ENCODE results near the gene MYPOP. TPM values are rescaled to one million over a fixed set of nuclear protein-coding genes. Genes with fewer than 3 reads are reported as not detected.

Gene MYPOP
- total and polyA plus RNA-seq, 10 of the 15 experiments (the other 5 are each of a cell fraction or from before 2014, with no cell fraction given), result 0.47 to 9.4 (median 1.4) TPM

DNA sequence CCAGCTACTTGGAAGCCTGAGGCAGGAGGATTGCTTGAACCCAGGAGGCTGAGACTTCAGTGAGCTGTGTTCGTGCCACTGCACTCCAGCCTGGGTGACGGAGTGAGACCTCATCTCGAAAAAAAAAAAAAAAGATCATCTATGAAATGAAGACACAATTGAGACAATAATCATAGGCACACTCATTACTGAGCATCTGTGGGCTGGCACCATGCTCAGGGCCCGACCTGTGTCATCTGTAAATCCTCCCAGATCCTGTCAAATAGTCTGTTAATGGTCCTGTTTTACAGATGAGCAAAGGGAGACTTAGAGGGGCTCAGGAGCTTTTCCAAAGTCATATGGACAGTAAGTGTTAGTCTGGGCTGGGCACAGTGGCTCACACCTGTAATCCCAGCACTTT is 16.3 kb upstream of the MYPOP start (continued):
- TF ChIP-seq MTA3 (IDR thresholded peaks at IDR 0.05; ENCODE audit: borderline replicate concordance, low read length) (no peak), EED (IDR thresholded peaks at IDR 0.05; ENCODE audit: low read depth) (no peak)

DNA sequence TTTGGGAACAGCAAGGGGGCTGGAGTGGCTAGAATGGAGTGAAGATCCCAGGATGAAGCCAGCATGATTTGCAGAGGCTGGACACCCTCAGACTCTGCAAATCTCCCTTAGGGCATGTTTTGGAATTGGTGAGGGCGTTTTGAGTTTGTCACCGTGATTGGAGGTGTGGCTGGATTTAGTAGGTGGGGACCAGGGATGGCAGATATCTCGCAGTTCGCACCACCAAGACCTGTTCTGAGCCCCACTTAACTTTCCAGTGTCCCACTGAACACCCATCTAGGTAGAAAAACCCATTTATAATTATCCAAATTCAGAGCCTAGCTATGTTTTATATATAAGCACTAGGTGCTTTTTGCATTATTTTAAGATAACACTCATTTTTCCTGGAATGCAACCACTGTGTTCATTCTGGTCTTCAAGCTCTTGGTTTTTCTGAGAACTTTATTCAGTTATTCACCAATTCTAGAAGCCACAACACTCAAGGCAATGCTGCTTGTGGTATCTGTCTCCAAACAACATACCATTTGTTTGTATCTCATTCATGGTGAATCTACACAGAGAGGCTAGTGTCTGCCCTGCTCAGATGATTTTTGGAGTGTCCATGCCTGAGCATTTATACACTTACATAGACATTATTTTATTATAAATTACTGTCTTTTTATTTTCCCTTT is 15.1 kb upstream of the MYPOP start:
- H3K9me3 ChIP-seq (replicated peaks; ENCODE audit: control insufficient read depth, insufficient read depth, low read length), result no peaks in the 10 kb centered on the region
- in situ Hi-C loops (cut with MboI) (no loop called here), intact Hi-C loops (cut with micrococcal nuclease; ENCODE audit: unreplicated experiment) (no loop called here)
- no peaks in the 10 kb centered on the region for H3K79me2 ChIP-seq (ENCODE audit: control insufficient read depth, insufficient read depth, low read length)
- no peaks in the 10 kb centered on the region for H3K36me3 ChIP-seq (ENCODE audit: control insufficient read depth in 2 of 2, insufficient read depth in 2 of 2, low read length in 1 of 2)
- no peaks in the 10 kb centered on the region for H3K4me1 ChIP-seq (ENCODE audit: control insufficient read depth, insufficient read depth, low read length)
- H3K9ac ChIP-seq (ENCODE audit: control insufficient read depth, insufficient read depth, low read length), result no peak overlapping the region
- POLR2A ChIA-PET, result interaction anchor here (0.7 kb wide), 2 partner anchors 56 to 83 kb away, joined by 3 to 5 read pairs; no protein-coding TSS in a partner anchor
- 7% methylated on average over 4 of the region's 4 CpGs for WGBS (ENCODE audit: insufficient coverage, insufficient replicate concordance, low lambda C conversion rate, missing lambda C conversion rate)
- H3K27me3 ChIP-seq (replicated peaks in 1 of 2; ENCODE audit: control insufficient read depth in 2 of 2, insufficient read depth in 2 of 2, low read length in 1 of 2), result no peaks in the 10 kb centered on the region
- SMC1A ChIA-PET (ENCODE audit: uncharacterized antibody, unreplicated experiment), result interaction anchor here (0.7 to 1.4 kb wide), 2 partner anchors 15 to 796 kb away, joined by 3 to 4 read pairs; partner anchors contain the start of gene MYPOP
- no TSS peak for BruUV-seq (replicated peaks)
- H3K4me3 ChIP-seq, result no peak overlapping the region
- RAD21 ChIA-PET (ENCODE audit: unreplicated experiment), result no interaction called here
- H4K20me1 ChIP-seq (ENCODE audit: control insufficient read depth, insufficient read depth), result no peaks in the 10 kb centered on the region
- ATAC-seq, result no peak
- no peak overlapping the region for H3K27ac ChIP-seq (ENCODE audit: control insufficient read depth, insufficient read depth)
- FAIRE-seq, result no peak
- no peak overlapping the region for H3K4me2 ChIP-seq (ENCODE audit: control insufficient read depth, insufficient read depth)
- CTCF ChIA-PET, result interaction anchor here (0.6 to 1.1 kb wide), 2 partner anchors 15 to 1863 kb away, joined by 3 to 4 read pairs; partner anchors contain the start of gene MYPOP
- no peak for DNase-seq (ENCODE audit: low read depth, low spot score)
- H2AFZ ChIP-seq (ENCODE audit: control insufficient read depth, low read depth, low read length), result no peak overlapping the region
- TF ChIP-seq REST (IDR thresholded peaks at IDR 0.05; ENCODE audit: low read depth, low read length), result no peak
- no peak for TF ChIP-seq NR2F1 (conservative IDR thresholded peaks at IDR 0.05)
- no peak for TF ChIP-seq CREB1 (IDR thresholded peaks at IDR 0.05; ENCODE audit: low read depth)
- TF ChIP-seq HDGF (IDR thresholded peaks at IDR 0.05), result no peak
- no peak for TF ChIP-seq NKRF (conservative IDR thresholded peaks at IDR 0.05)
- TF ChIP-seq TCF12 (IDR thresholded peaks at IDR 0.05; ENCODE audit: low read depth, low read length), result no peak
- TF ChIP-seq, protein P1, sequence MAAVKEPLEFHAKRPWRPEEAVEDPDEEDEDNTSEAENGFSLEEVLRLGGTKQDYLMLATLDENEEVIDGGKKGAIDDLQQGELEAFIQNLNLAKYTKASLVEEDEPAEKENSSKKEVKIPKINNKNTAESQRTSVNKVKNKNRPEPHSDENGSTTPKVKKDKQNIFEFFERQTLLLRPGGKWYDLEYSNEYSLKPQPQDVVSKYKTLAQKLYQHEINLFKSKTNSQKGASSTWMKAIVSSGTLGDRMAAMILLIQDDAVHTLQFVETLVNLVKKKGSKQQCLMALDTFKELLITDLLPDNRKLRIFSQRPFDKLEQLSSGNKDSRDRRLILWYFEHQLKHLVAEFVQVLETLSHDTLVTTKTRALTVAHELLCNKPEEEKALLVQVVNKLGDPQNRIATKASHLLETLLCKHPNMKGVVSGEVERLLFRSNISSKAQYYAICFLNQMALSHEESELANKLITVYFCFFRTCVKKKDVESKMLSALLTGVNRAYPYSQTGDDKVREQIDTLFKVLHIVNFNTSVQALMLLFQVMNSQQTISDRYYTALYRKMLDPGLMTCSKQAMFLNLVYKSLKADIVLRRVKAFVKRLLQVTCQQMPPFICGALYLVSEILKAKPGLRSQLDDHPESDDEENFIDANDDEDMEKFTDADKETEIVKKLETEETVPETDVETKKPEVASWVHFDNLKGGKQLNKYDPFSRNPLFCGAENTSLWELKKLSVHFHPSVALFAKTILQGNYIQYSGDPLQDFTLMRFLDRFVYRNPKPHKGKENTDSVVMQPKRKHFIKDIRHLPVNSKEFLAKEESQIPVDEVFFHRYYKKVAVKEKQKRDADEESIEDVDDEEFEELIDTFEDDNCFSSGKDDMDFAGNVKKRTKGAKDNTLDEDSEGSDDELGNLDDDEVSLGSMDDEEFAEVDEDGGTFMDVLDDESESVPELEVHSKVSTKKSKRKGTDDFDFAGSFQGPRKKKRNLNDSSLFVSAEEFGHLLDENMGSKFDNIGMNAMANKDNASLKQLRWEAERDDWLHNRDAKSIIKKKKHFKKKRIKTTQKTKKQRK (IDR thresholded peaks at IDR 0.05; ENCODE audit: low read depth, low read length), result no peak
- no peak for TF ChIP-seq PKNOX1 (IDR thresholded peaks at IDR 0.05)

Measured in GM12878 (cell line).